Measurements from ENCODE around the gene SLC38A10. TPM values are rescaled to one million over a fixed set of nuclear protein-coding genes. Genes with fewer than 3 reads are reported as not detected.

Gene SLC38A10
- total and polyA plus RNA-seq, 2 of the 13 experiments (the other 11 are each of a cell fraction or from before 2014, with no cell fraction given) = 23.4 to 55.8 TPM

DNA sequence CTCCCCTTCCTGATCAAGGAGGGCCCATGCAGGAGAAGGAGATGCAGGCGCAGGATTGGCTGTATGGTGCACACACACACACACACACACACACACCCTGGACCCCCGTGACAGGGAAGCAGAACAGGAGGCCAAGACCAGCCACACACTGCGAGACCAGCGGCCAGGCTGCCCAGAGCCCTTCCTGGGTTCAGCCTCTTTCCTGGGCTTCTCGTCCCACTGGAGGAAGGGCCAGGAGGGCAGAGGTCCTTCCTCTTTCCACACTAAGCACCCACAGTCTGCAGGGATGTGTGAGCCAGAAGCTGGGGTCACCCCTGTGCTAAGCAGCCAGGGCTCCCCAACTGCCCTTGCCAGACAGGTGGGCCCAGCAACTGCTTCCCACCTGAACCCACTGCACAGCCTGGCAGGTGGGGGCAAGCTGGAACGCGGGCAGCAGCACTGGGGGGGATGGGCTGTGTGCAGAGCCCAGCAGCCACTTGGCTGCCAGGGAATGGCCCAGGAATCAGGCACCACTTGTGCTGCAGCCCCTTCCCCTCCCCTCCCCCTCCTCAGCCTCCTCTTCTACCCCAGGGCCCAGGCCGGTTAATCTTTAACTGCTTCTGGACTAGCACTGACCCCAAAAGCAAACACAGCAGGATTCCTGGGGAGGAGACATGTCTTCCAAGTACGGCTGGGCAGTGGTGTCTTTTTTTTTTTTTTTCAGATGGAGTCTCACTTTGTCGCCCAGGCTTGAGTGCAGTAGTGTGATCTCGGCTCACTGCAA lies 44.6 kb upstream of the SLC38A10 start (continued):
- TF ChIP-seq, protein P1, sequence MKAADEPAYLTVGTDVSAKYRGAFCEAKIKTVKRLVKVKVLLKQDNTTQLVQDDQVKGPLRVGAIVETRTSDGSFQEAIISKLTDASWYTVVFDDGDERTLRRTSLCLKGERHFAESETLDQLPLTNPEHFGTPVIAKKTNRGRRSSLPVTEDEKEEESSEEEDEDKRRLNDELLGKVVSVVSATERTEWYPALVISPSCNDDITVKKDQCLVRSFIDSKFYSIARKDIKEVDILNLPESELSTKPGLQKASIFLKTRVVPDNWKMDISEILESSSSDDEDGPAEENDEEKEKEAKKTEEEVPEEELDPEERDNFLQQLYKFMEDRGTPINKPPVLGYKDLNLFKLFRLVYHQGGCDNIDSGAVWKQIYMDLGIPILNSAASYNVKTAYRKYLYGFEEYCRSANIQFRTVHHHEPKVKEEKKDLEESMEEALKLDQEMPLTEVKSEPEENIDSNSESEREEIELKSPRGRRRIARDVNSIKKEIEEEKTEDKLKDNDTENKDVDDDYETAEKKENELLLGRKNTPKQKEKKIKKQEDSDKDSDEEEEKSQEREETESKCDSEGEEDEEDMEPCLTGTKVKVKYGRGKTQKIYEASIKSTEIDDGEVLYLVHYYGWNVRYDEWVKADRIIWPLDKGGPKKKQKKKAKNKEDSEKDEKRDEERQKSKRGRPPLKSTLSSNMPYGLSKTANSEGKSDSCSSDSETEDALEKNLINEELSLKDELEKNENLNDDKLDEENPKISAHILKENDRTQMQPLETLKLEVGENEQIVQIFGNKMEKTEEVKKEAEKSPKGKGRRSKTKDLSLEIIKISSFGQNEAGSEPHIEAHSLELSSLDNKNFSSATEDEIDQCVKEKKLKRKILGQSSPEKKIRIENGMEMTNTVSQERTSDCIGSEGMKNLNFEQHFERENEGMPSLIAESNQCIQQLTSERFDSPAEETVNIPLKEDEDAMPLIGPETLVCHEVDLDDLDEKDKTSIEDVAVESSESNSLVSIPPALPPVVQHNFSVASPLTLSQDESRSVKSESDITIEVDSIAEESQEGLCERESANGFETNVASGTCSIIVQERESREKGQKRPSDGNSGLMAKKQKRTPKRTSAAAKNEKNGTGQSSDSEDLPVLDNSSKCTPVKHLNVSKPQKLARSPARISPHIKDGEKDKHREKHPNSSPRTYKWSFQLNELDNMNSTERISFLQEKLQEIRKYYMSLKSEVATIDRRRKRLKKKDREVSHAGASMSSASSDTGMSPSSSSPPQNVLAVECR (CRISPR knock-in tag; IDR thresholded peaks at IDR 0.05; ENCODE audit: borderline replicate concordance) = peak; percentile 46; the same call in 1 of the 2 replicates
- 0 out of 2 replicates have a peak, but pooled peaks have one; percentile 62 for TF ChIP-seq ZNF33B (CRISPR knock-in tag; IDR thresholded peaks at IDR 0.05)
- TF ChIP-seq ZNF468 (CRISPR knock-in tag; IDR thresholded peaks at IDR 0.05) = no peak
- TF ChIP-seq ZNF407 (CRISPR knock-in tag; IDR thresholded peaks at IDR 0.05; ENCODE audit: not compliant biosample characterization) = no peak
- no peak for TF ChIP-seq ZNF335 (CRISPR knock-in tag; IDR thresholded peaks at IDR 0.05)
- TF ChIP-seq ZNF576 (CRISPR knock-in tag; IDR thresholded peaks at IDR 0.05) = no peak
- TF ChIP-seq TBX2 (CRISPR knock-in tag; IDR thresholded peaks at IDR 0.05; ENCODE audit: borderline replicate concordance) = peak; percentile 71
- TF ChIP-seq PHF8 (CRISPR knock-in tag; IDR thresholded peaks at IDR 0.05) = peak; percentile 45; the same call in 1 of the 2 replicates
- TF ChIP-seq, protein P2, sequence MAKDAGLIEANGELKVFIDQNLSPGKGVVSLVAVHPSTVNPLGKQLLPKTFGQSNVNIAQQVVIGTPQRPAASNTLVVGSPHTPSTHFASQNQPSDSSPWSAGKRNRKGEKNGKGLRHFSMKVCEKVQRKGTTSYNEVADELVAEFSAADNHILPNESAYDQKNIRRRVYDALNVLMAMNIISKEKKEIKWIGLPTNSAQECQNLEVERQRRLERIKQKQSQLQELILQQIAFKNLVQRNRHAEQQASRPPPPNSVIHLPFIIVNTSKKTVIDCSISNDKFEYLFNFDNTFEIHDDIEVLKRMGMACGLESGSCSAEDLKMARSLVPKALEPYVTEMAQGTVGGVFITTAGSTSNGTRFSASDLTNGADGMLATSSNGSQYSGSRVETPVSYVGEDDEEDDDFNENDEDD (CRISPR knock-in tag; IDR thresholded peaks at IDR 0.05; ENCODE audit: borderline replicate concordance) = peak; percentile 10
- TF ChIP-seq ZNF274 (CRISPR knock-in tag; IDR thresholded peaks at IDR 0.05) = peak; percentile 86

Data from HepG2 (cell line).